COLO668 (cell line): ENCODE measurements around the gene PON2.
A peak's percentile ranks its signal among the peaks of the same experiment; 100 is the strongest.

ENCODE experiments used
- DNase-seq: peaks from one replicate; lab custom pipeline; 2025; ENCODE audit not compliant: unreplicated experiment; lab: John Stamatoyannopoulos, UW

Gene PON2

GRCh38 chr7:95446618-95447017 lies 11.8 kb upstream of the PON2 start:
- DNase-seq: no peak

GRCh38 chr7:95444796-95445195 lies 10.0 kb upstream of the PON2 start:
- DNase-seq: no peak

- no peak for DNase-seq
Observed at GRCh38 chr7:95441042-95441823, 6.4 kb upstream of the PON2 start.

- no peak for DNase-seq
Observed at GRCh38 chr7:95440394-95441038, 5.7 kb upstream of the PON2 start.

GRCh38 chr7:95436407-95436806 lies 1.6 kb upstream of the PON2 start:
- no peak for DNase-seq

GRCh38 chr7:95435422-95435780 lies 573 bp upstream of the PON2 start:
- DNase-seq: no peak

GRCh38 chr7:95433952-95434556 lies 774 bp downstream of the PON2 start:
- DNase-seq: no peak

- no peak for DNase-seq
Observed at GRCh38 chr7:95433129-95433528, 1.7 kb downstream of the PON2 start.

- no peak for DNase-seq
Observed at GRCh38 chr7:95432606-95433005, 2.2 kb downstream of the PON2 start.

- DNase-seq: no peak
Observed at GRCh38 chr7:95430864-95431263, 4.0 kb downstream of the PON2 start.

- DNase-seq: no peak
Observed at GRCh38 chr7:95429241-95429990, 5.4 kb downstream of the PON2 start.

- DNase-seq: no peak
Observed at GRCh38 chr7:95427914-95428516, 6.8 kb downstream of the PON2 start.

- DNase-seq: no peak
Observed at GRCh38 chr7:95427166-95427565, 7.7 kb downstream of the PON2 start.

GRCh38 chr7:95425694-95426093 lies 9.1 kb downstream of the PON2 start:
- DNase-seq: no peak

GRCh38 chr7:95424716-95425115 lies 10.1 kb downstream of the PON2 start:
- no peak for DNase-seq

GRCh38 chr7:95421847-95422444 lies 12.9 kb downstream of the PON2 start:
- DNase-seq: no peak

- DNase-seq: peak; percentile 38
Observed at GRCh38 chr7:95421000-95421846, 13.6 kb downstream of the PON2 start.

- DNase-seq: no peak
Observed at GRCh38 chr7:95412075-95412474, 22.8 kb downstream of the PON2 start.

GRCh38 chr7:95411666-95412065 lies 23.2 kb downstream of the PON2 start:
- no peak for DNase-seq

- no peak for DNase-seq
Observed at GRCh38 chr7:95411036-95411435, 23.8 kb downstream of the PON2 start.
